GM19035 (cell line): ENCODE results near the gene SP110.
"Not testable (repeated sequence)": the region's sequence is repeated elsewhere in the genome, so short reads cannot be mapped to it uniquely, and the experiment has no call there.

Experiments used
- ATAC-seq: cut with Tn5 transposase; IDR thresholded peaks from one replicate; pipeline ENCODE4 v1.9.1; 2021; ENCODE audit not compliant: unreplicated experiment

Gene SP110

GRCh38 chr2:230225486-230225885 is 5.7 kb upstream of the SP110 start, which contains the start of gene SP140:
SP140 (plus strand) TSS chr2:230225736; CDS start chr2:230225845, 109 bp downstream.
- ATAC-seq = peak; percentile 77

GRCh38 chr2:230224458-230224857 is 4.7 kb upstream of the SP110 start:
- ATAC-seq = no peak

GRCh38 chr2:230222829-230223228 is 3.0 kb upstream of the SP110 start:
- ATAC-seq = not testable (repeated sequence)

- ATAC-seq = no peak
Observed at GRCh38 chr2:230221493-230221892, 1.7 kb upstream of the SP110 start.

GRCh38 chr2:230220347-230220969 is 674 bp upstream of the SP110 start:
- no peak for ATAC-seq

- ATAC-seq = no peak
Observed at GRCh38 chr2:230218421-230218820, 1.4 kb downstream of the SP110 start.

GRCh38 chr2:230217424-230217823 is 2.4 kb downstream of the SP110 start:
- ATAC-seq = no peak

GRCh38 chr2:230216489-230216888 is 3.3 kb downstream of the SP110 start:
- ATAC-seq = no peak

- no peak for ATAC-seq
Observed at GRCh38 chr2:230209422-230210051, 10.2 kb downstream of the SP110 start.

- no peak for ATAC-seq
Observed at GRCh38 chr2:230208576-230208975, 11.2 kb downstream of the SP110 start.

- ATAC-seq = no peak
Observed at GRCh38 chr2:230205721-230206120, 14.1 kb downstream of the SP110 start.

- no peak for ATAC-seq
Observed at GRCh38 chr2:230205034-230205433, 14.8 kb downstream of the SP110 start.

GRCh38 chr2:230203110-230203676 is 16.6 kb downstream of the SP110 start:
- peak; percentile 67 for ATAC-seq

GRCh38 chr2:230202430-230203109 is 17.2 kb downstream of the SP110 start:
- ATAC-seq = peak; percentile 45

GRCh38 chr2:230184727-230185578 is 34.8 kb downstream of the SP110 start:
- ATAC-seq = no peak

- no peak for ATAC-seq
Observed at GRCh38 chr2:230181195-230181594, 38.6 kb downstream of the SP110 start.

GRCh38 chr2:230179907-230180306 is 39.9 kb downstream of the SP110 start:
- ATAC-seq = no peak

- no peak for ATAC-seq
Observed at GRCh38 chr2:230178546-230179485, 41.0 kb downstream of the SP110 start.

- ATAC-seq = no peak
Observed at GRCh38 chr2:230176996-230177395, 42.8 kb downstream of the SP110 start.

- no peak for ATAC-seq
Observed at GRCh38 chr2:230174466-230174865, 45.3 kb downstream of the SP110 start.
